SK-N-SH (cell line): ENCODE results near the gene AXIN1. TPM values are rescaled to one million over a fixed set of nuclear protein-coding genes. Genes with fewer than 3 reads are reported as not detected.

Experiments
- polyA plus RNA-seq, 3 experiments: library from polyadenylated mRNA; depleted of rRNA; stranded (reverse); fragments of >200 nt; gene quantifications; 2 replicates each; pipeline ENCODE4 v1.2.3, GENCODE V29; 2012

AXIN1 gene
- polyA plus RNA-seq, 1 of the 3 experiments (the other 2 are of a cell fraction): 19.9 TPM

Other genes with a start within 250 kb of the AXIN1 start
- 6.7 and 22.2 TPM in 2 replicates for gene NPRL3, start 214.1 kb downstream of the AXIN1 start, polyA plus RNA-seq (2012; rRNA removed)
- gene HBZ, start 200.1 kb downstream of the AXIN1 start, polyA plus RNA-seq (2012; rRNA removed): not detected in 2 replicates
- gene HBM, start 186.7 kb downstream of the AXIN1 start, polyA plus RNA-seq (2012; rRNA removed): not detected in 2 replicates
- not detected in 2 replicates for gene HBA2, start 179.8 kb downstream of the AXIN1 start, polyA plus RNA-seq (2012; rRNA removed)
- gene HBA1, start 176.0 kb downstream of the AXIN1 start, polyA plus RNA-seq (2012; rRNA removed): not detected in 2 replicates
- 2.7 and 5.2 TPM in 2 replicates for gene HBQ1, start 172.3 kb downstream of the AXIN1 start, polyA plus RNA-seq (2012; rRNA removed)
- gene LUC7L, start 123.3 kb downstream of the AXIN1 start, polyA plus RNA-seq (2012; rRNA removed): 97.7 and 105 TPM in 2 replicates
- 91.3 and 126 TPM in 2 replicates for gene FAM234A, start 117.9 kb downstream of the AXIN1 start, polyA plus RNA-seq (2012; rRNA removed)
- 9.8 and 10.0 TPM in 2 replicates for gene RGS11, start 76.8 kb downstream of the AXIN1 start, polyA plus RNA-seq (2012; rRNA removed)
- 4.8 and 4.9 TPM in 2 replicates for gene ARHGDIG, start 72.1 kb downstream of the AXIN1 start, polyA plus RNA-seq (2012; rRNA removed)
- gene PDIA2, start 69.6 kb downstream of the AXIN1 start, polyA plus RNA-seq (2012; rRNA removed): 1.7 and 2.5 TPM in 2 replicates
- 266 and 320 TPM in 2 replicates for gene MRPL28, start 17.8 kb upstream of the AXIN1 start, polyA plus RNA-seq (2012; rRNA removed)
- 133 and 166 TPM in 2 replicates for gene PGAP6, start 29.3 kb upstream of the AXIN1 start, polyA plus RNA-seq (2012; rRNA removed)
- 417 and 509 TPM in 2 replicates for gene NME4, start 44.5 kb upstream of the AXIN1 start, polyA plus RNA-seq (2012; rRNA removed)
- 53.0 and 56.6 TPM in 2 replicates for gene DECR2, start 49.2 kb upstream of the AXIN1 start, polyA plus RNA-seq (2012; rRNA removed)
- 20.5 and 24.8 TPM in 2 replicates for gene RAB11FIP3, start 72.9 kb upstream of the AXIN1 start, polyA plus RNA-seq (2012; rRNA removed)
- 19.5 and 22.9 TPM in 2 replicates for gene CAPN15, start 175.0 kb upstream of the AXIN1 start, polyA plus RNA-seq (2012; rRNA removed)
- not detected in 2 replicates for gene PRR35, start 207.7 kb upstream of the AXIN1 start, polyA plus RNA-seq (2012; rRNA removed)
- 0.69 and 0.70 TPM in 2 replicates for gene NHLRC4, start 214.3 kb upstream of the AXIN1 start, polyA plus RNA-seq (2012; rRNA removed)
- gene PIGQ, start 217.2 kb upstream of the AXIN1 start, polyA plus RNA-seq (2012; rRNA removed): 38.7 and 41.0 TPM in 2 replicates
- 12.1 and 13.0 TPM in 2 replicates for gene RAB40C, start 237.3 kb upstream of the AXIN1 start, polyA plus RNA-seq (2012; rRNA removed)